AG10803 (cell line): ENCODE results near the gene DCAF16.
"Not testable (repeated sequence)": the region's sequence is repeated elsewhere in the genome, so short reads cannot be mapped to it uniquely, and the experiment has no call there.

Source experiments
- DNase-seq: peaks from one replicate; pipeline ENCODE4 v3.0.0; 2010; ENCODE audit warnings: low read depth
- H3K4me3 ChIP-seq: 2 replicates; pipeline ENCODE4 v1.5.1; 2011; ENCODE audit warnings: mild to moderate bottlenecking, low read length, control low read depth
- CTCF ChIP-seq: conservative IDR thresholded peaks from 2 replicates; pipeline ENCODE4 v1.5.1; 2011; ENCODE audit warnings: mild to moderate bottlenecking, low read length, control low read depth, inconsistent platforms

DCAF16 gene

GRCh38 chr4:17810260-17811077, at the start of gene DCAF16, which contains the start of gene NCAPG:
TSS of gene DCAF16 (minus strand) at chr4:17810757. CDS start at chr4:17804141, 6,616 bp downstream.
TSS of gene NCAPG (plus strand) at chr4:17810979. CDS start at chr4:17811078, 99 bp downstream.
- peak; percentile 99 for DNase-seq
- peak within 1 kb of the TSS; percentile 88 for H3K4me3 ChIP-seq
- TF ChIP-seq CTCF: no peak

GRCh38 chr4:17859793-17860406, 49.3 kb upstream of the DCAF16 start:
- H3K4me3 ChIP-seq: no peak overlapping the region
- DNase-seq: no peak
- no peak for TF ChIP-seq CTCF

GRCh38 chr4:17854036-17854435, 43.5 kb upstream of the DCAF16 start:
- TF ChIP-seq CTCF: no peak
- H3K4me3 ChIP-seq: no peak overlapping the region
- DNase-seq: no peak

- H3K4me3 ChIP-seq: no peak overlapping the region
- no peak for TF ChIP-seq CTCF
- DNase-seq: no peak
Observed at GRCh38 chr4:17851959-17852358, 41.4 kb upstream of the DCAF16 start.

GRCh38 chr4:17850295-17850694, 39.7 kb upstream of the DCAF16 start:
- H3K4me3 ChIP-seq, DNase-seq: not testable (repeated sequence)

- DNase-seq: no peak
- no peak for TF ChIP-seq CTCF
- no peak overlapping the region for H3K4me3 ChIP-seq
Observed at GRCh38 chr4:17846266-17846665, 35.7 kb upstream of the DCAF16 start.

- H3K4me3 ChIP-seq: no peak overlapping the region
- no peak for TF ChIP-seq CTCF
- peak; percentile 22 for DNase-seq
Observed at GRCh38 chr4:17823871-17824669, 13.5 kb upstream of the DCAF16 start.
